ENCODE results near the gene SPAG16. TPM values are rescaled to one million over a fixed set of nuclear protein-coding genes. Genes with fewer than 3 reads are reported as not detected.

SPAG16 gene
- total RNA-seq, 4 donors from 2014 or later: 1.2 to 30.8 (median 16.2) TPM

GRCh38 chr2:214035921-214036320 is 751.7 kb downstream of the SPAG16 start:
- no peaks in the 10 kb centered on the region for H3K4me1 ChIP-seq
- H3K9me3 ChIP-seq: peaks cover 0 to 2% of the 10 kb centered on the region in 2 donors
- H3K36me3 ChIP-seq: no peaks in the 10 kb centered on the region
- H3K27ac ChIP-seq: no peak overlapping the region
- in situ Hi-C loops (cut with MboI; ENCODE audit: low pct_ligation_motif_present in 1 of 4, low pct_unique_long_range_greater_than_20kb in 1 of 4, low sequenced_read_pairs in 3 of 4) (no loop called here), intact Hi-C loops (cut with DNase I; ENCODE audit: low total_unique reads) (no loop called here)
- H3K27me3 ChIP-seq: no peaks in the 10 kb centered on the region
- H3K4me3 ChIP-seq: no peak overlapping the region
- 100% methylated on average over 1 to 2 of the region's 2 CpGs for WGBS, 2 donors (ENCODE audit: low coverage in 1 of 2)
- DNase-seq: no peak
- no peak for TF ChIP-seq POLR2AphosphoS5 (IDR thresholded peaks at IDR 0.05)
- no peak for TF ChIP-seq EP300 (IDR thresholded peaks at IDR 0.05; ENCODE audit: low read depth)
- no peak for TF ChIP-seq POLR2A (IDR thresholded peaks at IDR 0.05)
- TF ChIP-seq CTCF (IDR thresholded peaks at IDR 0.05): no peak

- Histone ChIP-seq H3K36me3 (no peaks in the 10 kb centered on the region), H3K27ac (no peak overlapping the region), H3K4me3 (no peak overlapping the region), H3K27me3 (no peaks in the 10 kb centered on the region), H3K9me3 (peaks cover 0 to 6% of the 10 kb centered on the region in 2 donors), H3K4me1 (no peaks in the 10 kb centered on the region)
- intact Hi-C loops (cut with DNase I; ENCODE audit: low total_unique reads): no loop called here
- no peak for DNase-seq
- in situ Hi-C loops (cut with MboI; ENCODE audit: low pct_ligation_motif_present in 1 of 4, low pct_unique_long_range_greater_than_20kb in 1 of 4, low sequenced_read_pairs in 3 of 4): no loop called here
- no peak for TF ChIP-seq POLR2A (IDR thresholded peaks at IDR 0.05)
- TF ChIP-seq CTCF (IDR thresholded peaks at IDR 0.05): no peak
These were observed 753.9 kb downstream of the SPAG16 start for GRCh38 chr2:214038186-214038585.

- intact Hi-C loops (cut with DNase I; ENCODE audit: low total_unique reads): loop anchor here (10.0 kb wide), 1 partner anchor 1286 kb away; no protein-coding TSS in a partner anchor
- TF ChIP-seq CTCF (IDR thresholded peaks at IDR 0.05) (no peak), POLR2AphosphoS5 (IDR thresholded peaks at IDR 0.05) (no peak), EP300 (IDR thresholded peaks at IDR 0.05; ENCODE audit: low read depth) (no peak), POLR2A (IDR thresholded peaks at IDR 0.05) (no peak)
- Histone ChIP-seq H3K27me3 (no peaks in the 10 kb centered on the region), H3K9me3 (peaks cover 0 to under 1% of the 10 kb centered on the region in 2 donors), H3K27ac (no peak overlapping the region), H3K36me3 (no peaks in the 10 kb centered on the region), H3K4me3 (no peak overlapping the region), H3K4me1 (no peaks in the 10 kb centered on the region)
- DNase-seq: no peak
- in situ Hi-C loops (cut with MboI; ENCODE audit: low pct_ligation_motif_present in 1 of 4, low pct_unique_long_range_greater_than_20kb in 1 of 4, low sequenced_read_pairs in 3 of 4): no loop called here
- WGBS, 2 donors (ENCODE audit: low coverage in 1 of 2): 47 to 72% methylated on average over 2 of the region's 2 CpGs
These were observed 766.5 kb downstream of the SPAG16 start for GRCh38 chr2:214050731-214051130.

DNA sequence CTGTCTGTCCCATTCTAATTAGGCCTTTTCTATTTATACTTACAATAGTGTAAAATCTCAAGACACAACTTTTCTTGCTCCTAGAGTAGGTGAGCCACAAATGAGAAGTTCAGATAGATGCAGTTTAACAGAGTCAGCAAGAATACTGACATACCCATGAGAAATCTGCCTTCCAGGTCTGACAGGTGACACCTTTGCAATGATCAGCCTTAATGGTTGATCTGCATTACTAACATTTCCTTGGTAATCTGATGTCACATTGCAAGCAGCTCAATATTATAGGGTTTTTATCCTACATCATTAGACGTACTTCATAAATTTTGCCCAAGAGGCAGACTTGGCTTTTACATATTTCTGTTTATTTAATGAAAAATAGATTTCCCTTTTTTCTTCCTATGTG is 767.3 kb downstream of the SPAG16 start:
- no peaks in the 10 kb centered on the region for H3K27me3 ChIP-seq
- no peaks in the 10 kb centered on the region for H3K9me3 ChIP-seq
- H3K36me3 ChIP-seq: no peaks in the 10 kb centered on the region
- no peak overlapping the region for H3K4me3 ChIP-seq
- no peak for TF ChIP-seq POLR2A (IDR thresholded peaks at IDR 0.05)
- TF ChIP-seq POLR2AphosphoS5 (IDR thresholded peaks at IDR 0.05): no peak
- TF ChIP-seq EP300 (IDR thresholded peaks at IDR 0.05; ENCODE audit: low read depth): no peak
- TF ChIP-seq CTCF (IDR thresholded peaks at IDR 0.05): no peak
- in situ Hi-C loops (cut with MboI; ENCODE audit: low pct_ligation_motif_present in 1 of 4, low pct_unique_long_range_greater_than_20kb in 1 of 4, low sequenced_read_pairs in 3 of 4): no loop called here
- intact Hi-C loops (cut with DNase I; ENCODE audit: low total_unique reads): loop anchor here (10.0 kb wide), 1 partner anchor 1287 kb away; no protein-coding TSS in a partner anchor
- WGBS, 2 donors (ENCODE audit: low coverage in 1 of 2): 79 to 91% methylated on average over 1 of the region's 1 CpG
- no peak for DNase-seq
- H3K27ac ChIP-seq: no peak overlapping the region
- H3K4me1 ChIP-seq: no peaks in the 10 kb centered on the region

Data from transverse colon (tissue), 4 donors.